ENCODE data around the gene AMPH. TPM values are rescaled to one million over a fixed set of nuclear protein-coding genes. Genes with fewer than 3 reads are reported as not detected.

AMPH gene
- total and polyA plus RNA-seq, 5 donors = 1.3 to 4.7 (median 2.7) TPM

DNA sequence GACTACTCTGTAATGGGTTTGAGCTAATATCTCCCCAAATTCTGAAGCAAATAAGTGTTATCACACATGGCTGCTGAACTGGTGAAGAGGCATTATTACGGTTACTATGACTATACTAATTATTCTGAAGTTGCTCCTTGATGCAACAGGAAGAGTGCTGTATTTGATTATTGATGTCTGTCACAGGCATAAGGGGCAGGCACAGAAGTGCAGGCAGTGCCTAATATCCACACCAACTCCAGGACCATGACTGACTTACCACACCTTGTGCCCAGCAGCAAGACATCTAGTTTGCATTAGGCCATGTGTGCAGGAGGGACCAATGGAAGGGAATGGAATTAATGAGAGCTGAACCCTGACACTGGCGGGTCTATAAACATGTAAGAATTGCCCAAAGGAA is 62.7 kb downstream of the AMPH start:
- no peak overlapping the region for H3K27ac ChIP-seq (ENCODE audit: low read length)
- no peaks in the 10 kb centered on the region for H3K9me3 ChIP-seq (ENCODE audit: control insufficient read depth, low read length)
- H3K4me1 ChIP-seq (ENCODE audit: control insufficient read depth, insufficient read depth, low read length) = no peaks in the 10 kb centered on the region
- ATAC-seq (no peak), DNase-seq (no peak)
- H3K27me3 ChIP-seq (ENCODE audit: control insufficient read depth, insufficient read depth) = no peaks in the 10 kb centered on the region
- 90% methylated on average over 2 of the region's 2 CpGs for WGBS
- intact Hi-C loops (cut with DNase I) = no loop called here
- H3K4me3 ChIP-seq (ENCODE audit: low read length) = no peak overlapping the region

- H3K27ac ChIP-seq (ENCODE audit: low read length) = no peak overlapping the region
- no peak for ATAC-seq
- WGBS = 56% methylated on average over 2 of the region's 2 CpGs
These were observed 65.9 kb downstream of the AMPH start for GRCh38 chr7:38565289-38565688.

DNA sequence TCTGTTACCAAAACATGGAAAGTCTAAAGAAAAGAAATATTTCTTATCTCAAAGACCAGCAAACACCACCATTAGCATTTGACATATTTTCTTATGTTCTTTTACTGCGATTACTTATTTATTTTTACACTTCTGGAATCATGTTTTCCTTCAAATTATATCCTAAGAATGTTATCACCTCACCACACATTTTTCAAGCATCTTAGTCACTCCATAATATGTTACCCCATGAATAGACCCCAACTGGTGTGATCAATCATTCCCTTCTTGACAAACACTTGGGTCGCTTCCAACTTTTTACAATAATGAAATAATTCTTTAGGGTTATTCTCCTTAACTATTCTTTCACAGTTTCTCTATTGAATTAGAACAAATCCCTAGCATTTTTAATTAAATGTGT is 67.4 kb downstream of the AMPH start:
- intact Hi-C loops (cut with DNase I) = no loop called here
- Histone ChIP-seq H3K27me3 (ENCODE audit: control insufficient read depth, insufficient read depth) (no peaks in the 10 kb centered on the region), H3K4me1 (ENCODE audit: control insufficient read depth, insufficient read depth, low read length) (no peaks in the 10 kb centered on the region), H3K4me3 (ENCODE audit: low read length) (no peak overlapping the region), H3K27ac (ENCODE audit: low read length) (no peak overlapping the region), H3K9me3 (ENCODE audit: control insufficient read depth, low read length) (no peaks in the 10 kb centered on the region)
- DNase-seq = no peak
- no peak for ATAC-seq
- 64% methylated on average over 2 of the region's 2 CpGs for WGBS

More at GRCh38 chr7:38565289-38565688, 65.9 kb downstream of the AMPH start:
- H3K27me3 ChIP-seq (ENCODE audit: control insufficient read depth, insufficient read depth) = no peaks in the 10 kb centered on the region
- H3K4me3 ChIP-seq (ENCODE audit: low read length) = no peak overlapping the region
- no peak for DNase-seq
- H3K9me3 ChIP-seq (ENCODE audit: control insufficient read depth, low read length) = no peaks in the 10 kb centered on the region
- intact Hi-C loops (cut with DNase I) = no loop called here
- no peaks in the 10 kb centered on the region for H3K4me1 ChIP-seq (ENCODE audit: control insufficient read depth, insufficient read depth, low read length)

DNA sequence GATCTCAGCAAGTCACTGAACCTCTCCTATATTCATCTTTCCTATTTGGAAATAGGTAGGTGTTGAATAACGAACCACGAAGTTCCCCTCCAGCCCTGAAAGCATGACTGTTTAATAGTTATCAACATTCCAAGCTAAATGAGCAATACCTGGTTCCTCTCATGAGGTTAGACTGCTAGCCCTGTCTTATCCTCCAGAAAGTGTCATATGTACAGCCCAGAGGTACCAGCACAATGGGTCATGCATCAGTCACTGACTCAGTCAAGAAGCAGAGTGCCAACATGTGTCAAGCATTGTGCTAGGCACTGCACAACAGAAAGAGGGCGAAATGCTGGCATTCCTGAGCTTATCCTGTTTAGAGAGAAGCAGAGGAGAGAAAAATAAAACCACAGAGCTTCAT is 70.0 kb downstream of the AMPH start:
- WGBS = 90% methylated on average over 3 of the region's 3 CpGs
- H3K27ac ChIP-seq (ENCODE audit: low read length) = no peak overlapping the region
- no peaks in the 10 kb centered on the region for H3K27me3 ChIP-seq (ENCODE audit: control insufficient read depth, insufficient read depth)
- ATAC-seq (no peak), DNase-seq (no peak)
- intact Hi-C loops (cut with DNase I) = no loop called here
- no peaks in the 10 kb centered on the region for H3K9me3 ChIP-seq (ENCODE audit: control insufficient read depth, low read length)
- no peak overlapping the region for H3K4me3 ChIP-seq (ENCODE audit: low read length)
- H3K4me1 ChIP-seq (ENCODE audit: control insufficient read depth, insufficient read depth, low read length) = no peaks in the 10 kb centered on the region

GRCh38 chr7:38558761-38559345 is 72.3 kb downstream of the AMPH start:
- intact Hi-C loops (cut with DNase I) = no loop called here
- WGBS = 73% methylated on average over 7 of the region's 7 CpGs
- H3K4me1 ChIP-seq (ENCODE audit: control insufficient read depth, insufficient read depth, low read length) = no peaks in the 10 kb centered on the region
- DNase-seq (no peak), ATAC-seq (no peak)
- no peak overlapping the region for H3K27ac ChIP-seq (ENCODE audit: low read length)
- no peak overlapping the region for H3K4me3 ChIP-seq (ENCODE audit: low read length)
- no peaks in the 10 kb centered on the region for H3K27me3 ChIP-seq (ENCODE audit: control insufficient read depth, insufficient read depth)
- H3K9me3 ChIP-seq (ENCODE audit: control insufficient read depth, low read length) = no peaks in the 10 kb centered on the region

GRCh38 chr7:38554586-38554985 is 76.6 kb downstream of the AMPH start:
- ATAC-seq (no peak), DNase-seq (no peak)
- no peaks in the 10 kb centered on the region for H3K27me3 ChIP-seq (ENCODE audit: control insufficient read depth, insufficient read depth)
- H3K9me3 ChIP-seq (ENCODE audit: control insufficient read depth, low read length) = no peaks in the 10 kb centered on the region
- no peak overlapping the region for H3K4me3 ChIP-seq (ENCODE audit: low read length)
- intact Hi-C loops (cut with DNase I) = no loop called here
- no peak overlapping the region for H3K27ac ChIP-seq (ENCODE audit: low read length)
- WGBS = 90% methylated on average over 1 of the region's 1 CpG
- no peaks in the 10 kb centered on the region for H3K4me1 ChIP-seq (ENCODE audit: control insufficient read depth, insufficient read depth, low read length)

DNA sequence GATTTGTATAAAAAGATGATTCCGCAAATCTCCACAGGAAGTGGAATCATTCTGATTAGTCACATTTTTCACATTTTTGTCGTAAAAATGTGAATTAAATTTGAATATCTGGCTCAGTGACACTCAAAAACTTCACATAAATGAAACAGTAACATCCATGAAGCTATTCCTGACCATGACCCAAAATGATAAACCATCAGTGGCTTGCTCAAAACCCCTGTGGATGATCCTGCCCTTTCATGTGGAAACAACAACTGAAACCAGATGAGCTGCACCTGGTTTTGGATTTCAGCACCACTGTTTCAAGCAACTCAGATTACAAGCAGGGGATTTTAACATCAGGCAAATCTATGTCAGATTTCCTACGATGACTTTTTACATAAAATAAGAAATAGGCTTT is 80.3 kb downstream of the AMPH start:
- no peaks in the 10 kb centered on the region for H3K27me3 ChIP-seq (ENCODE audit: control insufficient read depth, insufficient read depth)

GRCh38 chr7:38548605-38549004 is 82.6 kb downstream of the AMPH start:
- Histone ChIP-seq H3K27ac (ENCODE audit: low read length) (no peak overlapping the region), H3K4me3 (ENCODE audit: low read length) (no peak overlapping the region), H3K4me1 (ENCODE audit: control insufficient read depth, insufficient read depth, low read length) (no peaks in the 10 kb centered on the region), H3K9me3 (ENCODE audit: control insufficient read depth, low read length) (no peaks in the 10 kb centered on the region), H3K27me3 (ENCODE audit: control insufficient read depth, insufficient read depth) (no peaks in the 10 kb centered on the region)
- intact Hi-C loops (cut with DNase I) = no loop called here
- WGBS = 91% methylated on average over 7 of the region's 7 CpGs
- DNase-seq = no peak
- ATAC-seq = no peak

More for the DNA sequence above, 80.3 kb downstream of the AMPH start:
- intact Hi-C loops (cut with DNase I) = no loop called here
- Histone ChIP-seq H3K4me1 (ENCODE audit: control insufficient read depth, insufficient read depth, low read length) (no peaks in the 10 kb centered on the region), H3K4me3 (ENCODE audit: low read length) (no peak overlapping the region), H3K27ac (ENCODE audit: low read length) (no peak overlapping the region), H3K9me3 (ENCODE audit: control insufficient read depth, low read length) (no peaks in the 10 kb centered on the region)
- DNase-seq (no peak), ATAC-seq (no peak)
- WGBS = 55% methylated on average over 3 of the region's 3 CpGs

DNA sequence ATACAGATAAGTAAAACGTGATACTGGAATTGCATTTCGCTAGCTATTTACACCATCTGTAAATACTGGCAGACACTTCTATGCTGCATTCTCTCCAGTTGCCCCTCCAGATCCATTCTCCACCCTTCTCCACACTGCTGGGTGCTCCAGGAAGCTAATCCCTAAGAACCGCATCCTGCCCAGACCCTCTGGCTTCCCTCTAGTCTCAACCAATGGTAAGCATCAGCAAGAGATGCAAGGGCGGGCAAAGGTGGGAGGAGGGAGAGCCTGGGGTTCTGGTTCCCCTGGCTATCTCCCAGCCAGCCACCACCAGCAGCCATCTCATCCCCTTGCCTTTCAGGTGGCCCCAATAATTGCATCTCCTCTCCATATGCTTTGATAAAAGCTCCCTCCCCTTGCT is 84.4 kb downstream of the AMPH start:
- Histone ChIP-seq H3K9me3 (ENCODE audit: control insufficient read depth, low read length) (no peaks in the 10 kb centered on the region), H3K4me1 (ENCODE audit: control insufficient read depth, insufficient read depth, low read length) (no peaks in the 10 kb centered on the region), H3K4me3 (ENCODE audit: low read length) (no peak overlapping the region), H3K27ac (ENCODE audit: low read length) (no peak overlapping the region), H3K27me3 (ENCODE audit: control insufficient read depth, insufficient read depth) (no peaks in the 10 kb centered on the region)
- ATAC-seq (no peak), DNase-seq (no peak)
- 80% methylated on average over 4 of the region's 4 CpGs for WGBS
- intact Hi-C loops (cut with DNase I) = no loop called here

GRCh38 chr7:38545977-38546376 is 85.2 kb downstream of the AMPH start:
- H3K4me1 ChIP-seq (ENCODE audit: control insufficient read depth, insufficient read depth, low read length) = no peaks in the 10 kb centered on the region
- no peak for ATAC-seq
- no peak overlapping the region for H3K4me3 ChIP-seq (ENCODE audit: low read length)
- no peaks in the 10 kb centered on the region for H3K27me3 ChIP-seq (ENCODE audit: control insufficient read depth, insufficient read depth)
- intact Hi-C loops (cut with DNase I) = no loop called here
- no peak overlapping the region for H3K27ac ChIP-seq (ENCODE audit: low read length)
- H3K9me3 ChIP-seq (ENCODE audit: control insufficient read depth, low read length) = no peaks in the 10 kb centered on the region
- 60% methylated on average over 3 of the region's 3 CpGs for WGBS
- DNase-seq = no peak

DNA sequence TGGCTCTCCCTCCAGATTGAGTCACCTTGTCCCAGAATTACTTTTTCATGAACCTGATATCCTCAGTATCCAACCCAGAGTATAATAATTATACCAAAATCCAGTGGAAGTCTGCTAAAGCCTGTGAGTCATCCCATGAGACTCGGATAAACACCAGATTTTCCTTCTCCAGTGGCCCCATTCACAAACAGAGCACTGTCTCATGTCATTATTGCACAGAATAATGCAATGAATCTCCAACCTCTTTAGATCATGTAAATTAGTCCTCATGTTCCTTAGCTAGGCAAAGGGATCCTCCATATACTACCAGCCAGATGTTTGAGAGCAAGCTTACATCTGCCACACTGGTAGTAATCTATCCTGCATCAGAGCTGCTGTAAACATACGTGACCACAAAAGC is 89.0 kb downstream of the AMPH start:
- intact Hi-C loops (cut with DNase I) = no loop called here
- ATAC-seq = no peak

DNA sequence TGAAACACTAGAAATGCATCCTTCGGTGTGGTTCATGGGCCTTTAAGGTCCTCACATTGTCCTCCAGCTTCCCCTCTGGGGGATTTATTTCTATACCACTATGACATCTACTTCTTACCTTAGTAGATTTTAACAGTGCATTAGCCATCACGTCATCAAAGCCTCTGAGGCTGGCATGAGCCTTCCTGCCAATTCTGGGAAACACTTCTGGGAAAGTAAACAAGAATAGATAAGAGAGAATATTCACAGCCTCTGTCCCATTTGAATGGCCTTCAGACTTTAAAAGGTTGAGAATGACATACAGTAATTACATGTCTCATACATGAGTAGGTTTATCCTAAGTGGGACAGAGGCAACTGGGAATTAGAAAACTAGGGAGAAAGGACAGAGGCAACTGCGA is 89.7 kb downstream of the AMPH start:
- Histone ChIP-seq H3K4me1 (ENCODE audit: control insufficient read depth, insufficient read depth, low read length) (no peaks in the 10 kb centered on the region), H3K27me3 (ENCODE audit: control insufficient read depth, insufficient read depth) (no peaks in the 10 kb centered on the region), H3K9me3 (ENCODE audit: control insufficient read depth, low read length) (no peaks in the 10 kb centered on the region), H3K4me3 (ENCODE audit: low read length) (no peak overlapping the region), H3K27ac (ENCODE audit: low read length) (no peak overlapping the region)
- peak in 1 of 2 donors; percentile 24 for ATAC-seq
- 61% methylated on average over 3 of the region's 3 CpGs for WGBS
- intact Hi-C loops (cut with DNase I) = no loop called here
- DNase-seq = no peak

More for the DNA sequence above, 89.0 kb downstream of the AMPH start:
- Histone ChIP-seq H3K4me3 (ENCODE audit: low read length) (no peak overlapping the region), H3K27ac (ENCODE audit: low read length) (no peak overlapping the region), H3K27me3 (ENCODE audit: control insufficient read depth, insufficient read depth) (no peaks in the 10 kb centered on the region), H3K4me1 (ENCODE audit: control insufficient read depth, insufficient read depth, low read length) (no peaks in the 10 kb centered on the region), H3K9me3 (ENCODE audit: control insufficient read depth, low read length) (no peaks in the 10 kb centered on the region)
- DNase-seq = no peak
- 67% methylated on average over 2 of the region's 2 CpGs for WGBS
